GM20431 (cell line): ENCODE measurements around the gene GLYAT.
"Not testable (repeated sequence)": the region's sequence is repeated elsewhere in the genome, so short reads cannot be mapped to it uniquely, and the experiment has no call there.

Experiments used
- in situ Hi-C: fragments of 300-500 bp; cut with MseI, MboI; formaldehyde crosslinking; loops from one replicate; pipeline ENCODE4 v1.15.0; 2020; ENCODE audit warnings: low sequenced_read_pairs; ENCODE audit not compliant: unreplicated experiment

The GLYAT gene

DNA sequence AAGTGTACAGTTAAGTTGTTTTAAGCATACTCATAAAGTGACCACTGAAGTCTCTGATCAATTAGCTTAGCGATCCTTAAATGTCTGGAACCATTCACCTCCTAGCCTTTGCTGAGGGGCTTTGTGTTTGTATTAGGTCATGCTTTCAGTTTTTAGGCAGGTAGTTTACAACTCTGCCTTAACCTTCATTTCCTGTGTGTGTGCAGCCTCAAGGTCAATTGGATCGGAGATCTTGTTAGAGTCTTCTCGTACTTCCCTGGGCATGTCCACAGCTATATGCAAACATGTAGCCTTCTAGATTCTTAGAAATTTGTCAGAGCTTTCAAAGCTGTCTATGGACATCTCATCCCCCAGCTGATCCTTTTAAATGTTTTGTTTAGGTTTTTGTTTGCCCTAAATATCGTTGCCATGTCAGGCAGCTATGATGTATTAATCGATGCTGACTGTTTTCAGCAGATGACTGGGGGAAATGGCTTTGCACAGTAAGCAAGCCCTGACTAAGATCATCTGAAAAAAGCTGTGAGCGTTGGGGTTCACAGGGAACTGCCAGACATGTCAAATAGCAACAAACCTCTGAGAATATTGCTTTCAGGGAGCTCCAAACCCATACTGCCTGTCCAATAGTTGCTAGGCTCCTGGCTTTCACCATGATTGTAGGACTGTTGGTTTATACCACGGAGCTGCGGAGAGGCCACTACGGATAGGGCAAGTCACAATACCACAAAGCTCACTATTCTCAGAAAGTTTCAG is 45.6 kb downstream of the GLYAT start:
- in situ Hi-C loops = no loop called here

- in situ Hi-C loops = not testable (repeated sequence)
Measured at GRCh38 chr11:58682660-58683059, 49.1 kb downstream of the GLYAT start.

- in situ Hi-C loops = not testable (repeated sequence)
Measured at GRCh38 chr11:58677536-58677935, 54.2 kb downstream of the GLYAT start.

GRCh38 chr11:58676563-58677135 is 55.1 kb downstream of the GLYAT start:
- in situ Hi-C loops = no loop called here

- in situ Hi-C loops = no loop called here
Measured at GRCh38 chr11:58675334-58676155, 56.2 kb downstream of the GLYAT start.

GRCh38 chr11:58674609-58675008 is 57.1 kb downstream of the GLYAT start:
- in situ Hi-C loops = no loop called here

GRCh38 chr11:58671983-58672633 is 59.6 kb downstream of the GLYAT start:
- in situ Hi-C loops = no loop called here

DNA sequence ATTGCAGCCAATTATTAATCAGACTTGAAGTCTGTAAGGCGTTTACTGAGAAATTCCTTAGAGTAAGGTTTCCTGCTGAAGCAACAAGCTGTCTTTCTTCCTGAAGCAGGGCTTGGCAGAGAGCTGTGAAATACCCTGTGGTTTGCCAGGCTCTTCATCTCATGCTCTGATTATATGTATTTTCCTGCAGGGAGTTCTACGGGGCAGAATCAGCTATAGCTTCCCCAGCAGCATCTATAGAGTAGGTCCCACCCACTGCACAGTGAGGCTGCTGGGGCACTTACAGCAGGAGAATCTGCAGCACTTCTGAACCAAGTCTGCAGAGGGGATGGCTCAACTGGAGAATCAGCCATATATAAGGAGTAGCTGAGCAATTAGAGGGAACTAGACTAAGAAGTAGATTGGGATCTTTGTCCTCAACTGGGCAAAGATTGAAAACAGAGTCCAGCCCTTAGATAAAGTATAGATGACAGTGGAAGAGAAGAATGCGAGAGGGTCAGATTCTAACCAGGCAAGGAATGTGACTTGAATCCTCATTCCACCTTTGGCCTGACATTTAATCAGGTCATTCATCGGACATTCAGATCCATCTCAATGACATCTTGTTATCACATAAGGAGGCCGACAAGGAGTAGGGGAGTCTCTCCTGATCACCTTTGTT is 71.7 kb downstream of the GLYAT start:
- in situ Hi-C loops = no loop called here

DNA sequence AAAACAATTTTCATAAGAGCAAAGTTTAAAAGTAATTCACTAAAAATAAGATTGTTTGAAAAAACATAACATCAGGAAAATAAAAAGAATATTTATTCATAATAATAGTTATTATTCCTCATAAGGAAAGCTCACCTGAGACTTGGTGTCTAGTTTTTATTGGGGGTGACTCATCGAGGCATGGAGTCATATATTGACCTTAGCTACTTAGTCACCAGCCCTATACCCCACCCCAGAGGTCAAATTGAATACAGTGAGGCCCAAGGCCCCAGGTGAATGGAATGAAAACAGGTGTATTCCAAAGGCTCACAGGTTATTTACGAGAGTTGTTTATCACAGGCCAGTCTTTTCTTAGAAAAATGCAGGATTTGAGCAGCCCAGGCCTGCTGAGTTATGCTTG is 72.3 kb downstream of the GLYAT start:
- in situ Hi-C loops = no loop called here
